H9 (cell line): ENCODE results near the gene DOK6. TPM values are rescaled to one million over a fixed set of nuclear protein-coding genes. Genes with fewer than 3 reads are reported as not detected.
A peak's percentile ranks its signal among the peaks of the same experiment; 100 is the strongest.

Source experiments
- DNase-seq: peaks from one replicate; pipeline ENCODE4 v3.0.0-alpha.2; 2017
- H2AFZ ChIP-seq: one replicate; pipeline ENCODE4 v1.6.1; 2013; ENCODE audit warnings: mild to moderate bottlenecking, low read length, control low read depth, moderate library complexity
- H2AK5ac ChIP-seq: 2 replicates; pipeline ENCODE4 v1.6.1; 2013; ENCODE audit warnings: low read length, control low read depth, mixed read lengths; ENCODE audit not compliant: insufficient read length
- H2BK120ac ChIP-seq: one replicate; pipeline ENCODE4 v1.6.1; 2013; ENCODE audit warnings: low read depth, mild to moderate bottlenecking, low read length, control low read depth, inconsistent platforms; ENCODE audit not compliant: poor library complexity, severe bottlenecking
- H2BK12ac ChIP-seq: 2 replicates; pipeline ENCODE4 v1.6.1; 2013; ENCODE audit warnings: low read length, control low read depth, mixed read lengths, low read depth; ENCODE audit not compliant: insufficient read length
- H2BK15ac ChIP-seq: 2 replicates; pipeline ENCODE4 v1.6.1; 2013; ENCODE audit warnings: low read depth, low read length, control low read depth
- H2BK20ac ChIP-seq: one replicate; pipeline ENCODE4 v1.6.1; 2013; ENCODE audit warnings: low read depth, mild to moderate bottlenecking, low read length, control low read depth, inconsistent platforms; ENCODE audit not compliant: poor library complexity, severe bottlenecking
- H2BK5ac ChIP-seq: 2 replicates; pipeline ENCODE4 v1.6.1; 2013; ENCODE audit warnings: low read length, control low read depth, mixed read lengths; ENCODE audit not compliant: insufficient read length
- H3K14ac ChIP-seq: 2 replicates; pipeline ENCODE4 v1.6.1; 2013; ENCODE audit warnings: low read length, control low read depth; ENCODE audit not compliant: insufficient read depth
- H3K18ac ChIP-seq: 2 replicates; pipeline ENCODE4 v1.6.1; 2013; ENCODE audit warnings: low read depth, mild to moderate bottlenecking, mixed read lengths, low read length, control low read depth; ENCODE audit not compliant: insufficient read length
- H3K23ac ChIP-seq: 2 replicates; pipeline ENCODE4 v1.6.1; 2013; ENCODE audit warnings: low read length, control low read depth, mixed read lengths, low read depth; ENCODE audit not compliant: insufficient read length
- H3K23me2 ChIP-seq: 2 replicates; pipeline ENCODE4 v1.6.1; 2013; ENCODE audit warnings: low read depth, mild to moderate bottlenecking, mixed read lengths, low read length, control low read depth; ENCODE audit not compliant: insufficient read length, poor library complexity, severe bottlenecking
- H3K27ac ChIP-seq: 2 replicates; pipeline ENCODE4 v1.5.1; 2013; ENCODE audit warnings: low read length, control low read depth, mixed read lengths, low read depth; ENCODE audit not compliant: insufficient read length
- H3K27me3 ChIP-seq: 2 replicates; pipeline ENCODE4 v1.6.1; 2013; ENCODE audit warnings: low read length, control low read depth, inconsistent platforms; ENCODE audit not compliant: insufficient read depth
- H3K4ac ChIP-seq: 2 replicates; pipeline ENCODE4 v1.6.1; 2013; ENCODE audit warnings: low read depth, mild to moderate bottlenecking, control low read depth, inconsistent platforms, low read length, moderate library complexity
- H3K4me1 ChIP-seq: 2 replicates; pipeline ENCODE4 v1.6.1; 2013; ENCODE audit warnings: low read length, control low read depth, inconsistent platforms; ENCODE audit not compliant: insufficient read depth
- H3K4me2 ChIP-seq: 2 replicates; pipeline ENCODE4 v1.6.1; 2013; ENCODE audit warnings: low read length, control low read depth, mixed read lengths; ENCODE audit not compliant: insufficient read length, insufficient read depth
- H3K56ac ChIP-seq: 2 replicates; pipeline ENCODE4 v1.6.1; 2013; ENCODE audit warnings: low read depth, mild to moderate bottlenecking, mixed read lengths, low read length, control low read depth; ENCODE audit not compliant: insufficient read length
- H3K79me1 ChIP-seq: 2 replicates; pipeline ENCODE4 v1.6.1; 2013; ENCODE audit warnings: low read depth, mild to moderate bottlenecking, moderate library complexity, low read length, control low read depth, inconsistent platforms; ENCODE audit not compliant: insufficient read depth, poor library complexity, severe bottlenecking
- H3K79me2 ChIP-seq: 2 replicates; pipeline ENCODE4 v1.6.1; 2013; ENCODE audit warnings: low read length, control low read depth, inconsistent platforms; ENCODE audit not compliant: insufficient read depth
- H3K9ac ChIP-seq: 2 replicates; pipeline ENCODE4 v1.6.1; 2013; ENCODE audit warnings: low read length, control low read depth, mixed read lengths; ENCODE audit not compliant: insufficient read length; ENCODE audit errors: extremely low read depth
- H3K9me3 ChIP-seq: one replicate; pipeline ENCODE4 v1.6.1; 2013; ENCODE audit warnings: low read depth, low read length, inconsistent platforms; ENCODE audit not compliant: control insufficient read depth
- H3T11ph ChIP-seq: one replicate; pipeline ENCODE4 v1.6.1; 2013; ENCODE audit warnings: mild to moderate bottlenecking, low read length, control low read depth, inconsistent platforms
- H4K20me1 ChIP-seq: one replicate; pipeline ENCODE4 v1.6.1; 2013; ENCODE audit not compliant: control insufficient read depth, insufficient read length, insufficient read depth
- H4K5ac ChIP-seq: 2 replicates; pipeline ENCODE4 v1.6.1; 2013; ENCODE audit warnings: low read depth, mild to moderate bottlenecking, mixed read lengths, low read length, control low read depth; ENCODE audit not compliant: insufficient read length
- H4K8ac ChIP-seq: replicated peaks from 2 replicates; pipeline ENCODE4 v1.6.1; 2013; ENCODE audit warnings: low read length, control low read depth, mixed read lengths, low read depth; ENCODE audit not compliant: insufficient read length
- H4K91ac ChIP-seq: 2 replicates; pipeline ENCODE4 v1.6.1; 2013; ENCODE audit warnings: low read depth, mild to moderate bottlenecking, moderate library complexity, mixed read lengths, low read length, control low read depth; ENCODE audit not compliant: insufficient read length
- H3K27ac Mint-ChIP-seq, 3 experiments: 2 replicates in 2 of 3; 3 replicates in 1 of 3; pipeline ENCODE4 v1.8.0; 2020 to 2021; ENCODE audit warnings: mixed read lengths in 3 of 3, mild to moderate bottlenecking in 1 of 3, moderate library complexity in 1 of 3
- H3K27me3 Mint-ChIP-seq: 2 replicates; pipeline ENCODE4 v1.8.0; 2021; ENCODE audit warnings: low read depth, mild to moderate bottlenecking, moderate library complexity, mixed read lengths
- H3K36me3 Mint-ChIP-seq, 3 experiments: 2 replicates in 2 of 3; 3 replicates in 1 of 3; pipeline ENCODE4 v1.8.0; 2020 to 2021; ENCODE audit warnings: low read depth in 3 of 3, mixed read lengths in 3 of 3; ENCODE audit not compliant: insufficient read depth in 1 of 3
- H3K4me1 Mint-ChIP-seq, 2 experiments: 2 replicates each; pipeline ENCODE4 v1.8.0; 2020; ENCODE audit warnings: mixed read lengths in 2 of 2
- H3K4me3 Mint-ChIP-seq, 2 experiments: 2 replicates in 1 of 2; 3 replicates in 1 of 2; pipeline ENCODE4 v1.8.0; 2020 to 2021; ENCODE audit warnings: mild to moderate bottlenecking in 2 of 2, mixed read lengths in 2 of 2, moderate library complexity in 1 of 2
- H3K9me3 Mint-ChIP-seq, 2 experiments: 2 replicates in 1 of 2; 3 replicates in 1 of 2; pipeline ENCODE4 v1.8.0; 2020; ENCODE audit warnings: mild to moderate bottlenecking in 2 of 2, mixed read lengths in 2 of 2, moderate library complexity in 1 of 2
- WGBS: extraction: QIAGEN DNeasy Blood & Tissue Kit; methylation state at CpG from one replicate; pipeline ENCODE4 v1.1.7; 2013; ENCODE audit warnings: missing lambda C conversion rate, low lambda C conversion rate, mixed read lengths; ENCODE audit not compliant: insufficient read length; ENCODE audit errors: extremely low coverage; 5-methylcytosine and 5-hydroxymethylcytosine counted together
- total RNA-seq: library from RNA; stranded (reverse); gene quantifications from 2 replicates; pipeline ENCODE4 v1.2.1, GENCODE V29; 2021
- TF ChIP-seq, protein P1 (sequence below): fragments of 200-600 bp; sonication (generic); conservative IDR thresholded peaks from 3 replicates; pipeline ENCODE4 v1.8.0; 2021; ENCODE audit warnings: antibody characterized with exemption, mild to moderate bottlenecking

The DOK6 gene
- total RNA-seq, 1 experiment from 2014 or later: 0.20 TPM

DNA sequence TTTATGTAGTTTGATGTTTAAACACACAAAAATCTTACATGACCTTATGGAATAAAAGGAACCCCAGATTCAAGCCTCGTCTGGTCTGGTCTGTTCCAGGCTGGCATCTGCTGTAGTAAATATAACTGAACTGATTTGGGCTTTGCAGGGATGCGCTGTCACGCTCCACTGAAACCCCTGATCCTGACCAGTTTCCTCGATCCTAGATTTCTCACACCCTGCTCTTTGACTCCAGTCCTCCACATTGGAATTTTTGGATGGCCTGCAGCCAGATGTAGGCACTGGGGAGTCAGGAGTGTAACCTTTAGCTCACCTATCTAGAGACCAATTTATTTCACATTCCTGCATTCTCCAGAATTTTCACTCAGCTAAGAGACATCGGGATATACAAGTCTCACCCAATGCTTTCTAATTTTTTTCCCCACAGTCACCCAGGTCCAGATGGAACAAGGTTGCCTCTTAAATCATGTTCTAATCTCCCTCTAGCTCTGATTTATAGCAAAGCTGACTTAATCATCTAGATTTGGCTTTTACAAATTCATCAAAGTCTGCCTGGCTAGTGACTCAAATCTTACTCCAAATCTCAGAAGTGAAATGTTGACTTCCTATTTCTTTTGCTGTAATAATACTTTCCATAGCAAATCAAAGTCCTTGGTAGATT, 327.4 kb downstream of the DOK6 start:
- H3K4me1 ChIP-seq: 0 out of 2 replicates have a peak, but pooled peaks cover 2% of the 10 kb centered on the region
- H3K79me2 ChIP-seq: no peaks in the 10 kb centered on the region
- Mint-ChIP-seq H3K9me3 (no peaks in the 10 kb centered on the region), H3K36me3 (no peaks in the 10 kb centered on the region; a peak in 1 of 7 replicates), H3K4me3 (no peak overlapping the region), H3K27ac (peak overlapping the region in 1 of 3 experiments; percentile 64; a peak in 1 of 7 replicates), H3K27me3 (no peaks in the 10 kb centered on the region), H3K4me1 (peaks cover 4 to 6% of the 10 kb centered on the region in 2 experiments)
- H2AFZ ChIP-seq: no peak overlapping the region
- H2BK5ac ChIP-seq: no peak overlapping the region
- no peak overlapping the region for H3K4ac ChIP-seq
- no peaks in the 10 kb centered on the region for H3K27me3 ChIP-seq
- no peak overlapping the region for H3K23ac ChIP-seq
- TF ChIP-seq, protein P1, sequence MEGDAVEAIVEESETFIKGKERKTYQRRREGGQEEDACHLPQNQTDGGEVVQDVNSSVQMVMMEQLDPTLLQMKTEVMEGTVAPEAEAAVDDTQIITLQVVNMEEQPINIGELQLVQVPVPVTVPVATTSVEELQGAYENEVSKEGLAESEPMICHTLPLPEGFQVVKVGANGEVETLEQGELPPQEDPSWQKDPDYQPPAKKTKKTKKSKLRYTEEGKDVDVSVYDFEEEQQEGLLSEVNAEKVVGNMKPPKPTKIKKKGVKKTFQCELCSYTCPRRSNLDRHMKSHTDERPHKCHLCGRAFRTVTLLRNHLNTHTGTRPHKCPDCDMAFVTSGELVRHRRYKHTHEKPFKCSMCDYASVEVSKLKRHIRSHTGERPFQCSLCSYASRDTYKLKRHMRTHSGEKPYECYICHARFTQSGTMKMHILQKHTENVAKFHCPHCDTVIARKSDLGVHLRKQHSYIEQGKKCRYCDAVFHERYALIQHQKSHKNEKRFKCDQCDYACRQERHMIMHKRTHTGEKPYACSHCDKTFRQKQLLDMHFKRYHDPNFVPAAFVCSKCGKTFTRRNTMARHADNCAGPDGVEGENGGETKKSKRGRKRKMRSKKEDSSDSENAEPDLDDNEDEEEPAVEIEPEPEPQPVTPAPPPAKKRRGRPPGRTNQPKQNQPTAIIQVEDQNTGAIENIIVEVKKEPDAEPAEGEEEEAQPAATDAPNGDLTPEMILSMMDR: no peak
- no peak overlapping the region for H3K56ac ChIP-seq
- H3K14ac ChIP-seq: no peak overlapping the region; the same call in 1 of the 2 replicates
- no peak overlapping the region for H4K8ac ChIP-seq
- H4K5ac ChIP-seq: no peak overlapping the region
- no peak overlapping the region for H3K27ac ChIP-seq
- no CpG with 5 or more reads among the region's 5 CpGs for WGBS
- no peak overlapping the region for H2BK20ac ChIP-seq
- H4K91ac ChIP-seq: no peak overlapping the region
- H2AK5ac ChIP-seq: no peak overlapping the region
- no peak overlapping the region for H3K9ac ChIP-seq
- no peaks in the 10 kb centered on the region for H3K9me3 ChIP-seq
- H2BK12ac ChIP-seq: no peak overlapping the region
- no peaks in the 10 kb centered on the region for H3K79me1 ChIP-seq
- H2BK15ac ChIP-seq: no peak overlapping the region
- H2BK120ac ChIP-seq: no peak overlapping the region
- H3K18ac ChIP-seq: no peak overlapping the region
- no peak overlapping the region for H3T11ph ChIP-seq
- H3K23me2 ChIP-seq: no peaks in the 10 kb centered on the region
- no peak overlapping the region for H3K4me2 ChIP-seq
- no peak for DNase-seq
- H4K20me1 ChIP-seq: no peaks in the 10 kb centered on the region
